Activated naive CD8-positive, alpha-beta T cell (primary cell): Measurements from ENCODE around the gene INTS2.
A peak's percentile ranks its signal among the peaks of the same experiment; 100 is the strongest.
"Not testable (repeated sequence)": the region's sequence is repeated elsewhere in the genome, so short reads cannot be mapped to it uniquely, and the experiment has no call there.

Experiments used
- H3K27ac Mint-ChIP-seq: one replicate; pipeline ENCODE4 v1.8.0; 2021; ENCODE audit warnings: mixed read lengths
- H3K27me3 Mint-ChIP-seq: one replicate; pipeline ENCODE4 v1.8.0; 2021; ENCODE audit warnings: mixed read lengths
- H3K36me3 Mint-ChIP-seq: one replicate; pipeline ENCODE4 v1.8.0; 2021; ENCODE audit warnings: mixed read lengths
- H3K4me1 Mint-ChIP-seq: one replicate; pipeline ENCODE4 v1.8.0; 2021; ENCODE audit warnings: low read depth, mixed read lengths
- H3K4me3 Mint-ChIP-seq: one replicate; pipeline ENCODE4 v1.8.0; 2021; ENCODE audit warnings: mild to moderate bottlenecking, mixed read lengths
- H3K9me3 Mint-ChIP-seq: one replicate; pipeline ENCODE4 v1.8.0; 2021; ENCODE audit warnings: low read depth, mixed read lengths

The INTS2 gene

GRCh38 chr17:61927208-61928100, at the start of gene INTS2:
Gene INTS2 (minus strand): TSS chr17:61927982. CDS start chr17:61926644, 1,338 bp downstream.
- peak within 1 kb of the TSS; percentile 98 for H3K4me3 Mint-ChIP-seq
- no peaks in the 10 kb centered on the region for H3K9me3 Mint-ChIP-seq
- H3K27me3 Mint-ChIP-seq: no peaks in the 10 kb centered on the region
- no peaks in the 10 kb centered on the region for H3K36me3 Mint-ChIP-seq
- H3K27ac Mint-ChIP-seq: peak within 1 kb of the TSS; percentile 97
- peaks cover 23% of the 10 kb centered on the region for H3K4me1 Mint-ChIP-seq

- peaks cover 15% of the 10 kb centered on the region for H3K4me1 Mint-ChIP-seq
- peaks cover 7% of the 10 kb centered on the region for H3K36me3 Mint-ChIP-seq
- H3K27me3 Mint-ChIP-seq: no peaks in the 10 kb centered on the region
- no peaks in the 10 kb centered on the region for H3K9me3 Mint-ChIP-seq
- peak overlapping the region; percentile 41 for H3K27ac Mint-ChIP-seq
- no peak overlapping the region for H3K4me3 Mint-ChIP-seq
Measured at GRCh38 chr17:61974115-61974514, 46.3 kb upstream of the INTS2 start.

- H3K36me3 Mint-ChIP-seq: peaks cover 10% of the 10 kb centered on the region
Measured at GRCh38 chr17:61972311-61972710, 44.5 kb upstream of the INTS2 start.

GRCh38 chr17:61970030-61970429, 42.2 kb upstream of the INTS2 start:
- Mint-ChIP-seq H3K9me3 (no peaks in the 10 kb centered on the region), H3K4me3 (no peak overlapping the region), H3K36me3 (peaks cover 8% of the 10 kb centered on the region), H3K27me3 (no peaks in the 10 kb centered on the region), H3K27ac (no peak overlapping the region), H3K4me1 (peaks cover 10% of the 10 kb centered on the region)

More at GRCh38 chr17:61972311-61972710, 44.5 kb upstream of the INTS2 start:
- peaks cover 14% of the 10 kb centered on the region for H3K4me1 Mint-ChIP-seq
- no peaks in the 10 kb centered on the region for H3K9me3 Mint-ChIP-seq
- H3K27ac Mint-ChIP-seq: no peak overlapping the region
- H3K27me3 Mint-ChIP-seq: no peaks in the 10 kb centered on the region
- no peak overlapping the region for H3K4me3 Mint-ChIP-seq

- Mint-ChIP-seq H3K27me3 (no peaks in the 10 kb centered on the region), H3K27ac (no peak overlapping the region), H3K4me1 (peaks cover 1% of the 10 kb centered on the region), H3K4me3 (no peak overlapping the region), H3K36me3 (peaks cover 3% of the 10 kb centered on the region), H3K9me3 (no peaks in the 10 kb centered on the region)
Measured at GRCh38 chr17:61968757-61969156, 41.0 kb upstream of the INTS2 start.

GRCh38 chr17:61967729-61968128, 39.9 kb upstream of the INTS2 start:
- no peak overlapping the region for H3K4me3 Mint-ChIP-seq
- peaks cover 3% of the 10 kb centered on the region for H3K36me3 Mint-ChIP-seq
- peak overlapping the region; percentile 16 for H3K27ac Mint-ChIP-seq
- no peaks in the 10 kb centered on the region for H3K9me3 Mint-ChIP-seq
- no peaks in the 10 kb centered on the region for H3K27me3 Mint-ChIP-seq
- H3K4me1 Mint-ChIP-seq: peaks cover 3% of the 10 kb centered on the region

GRCh38 chr17:61966191-61966590, 38.4 kb upstream of the INTS2 start:
- peaks cover 3% of the 10 kb centered on the region for H3K4me1 Mint-ChIP-seq
- H3K36me3 Mint-ChIP-seq: peaks cover 3% of the 10 kb centered on the region

GRCh38 chr17:61955619-61956018, 27.8 kb upstream of the INTS2 start:
- H3K9me3 Mint-ChIP-seq: no peaks in the 10 kb centered on the region
- H3K27me3 Mint-ChIP-seq: no peaks in the 10 kb centered on the region
- no peak overlapping the region for H3K27ac Mint-ChIP-seq
- H3K4me1 Mint-ChIP-seq: no peaks in the 10 kb centered on the region
- peaks cover 3% of the 10 kb centered on the region for H3K36me3 Mint-ChIP-seq
- no peak overlapping the region for H3K4me3 Mint-ChIP-seq

More at GRCh38 chr17:61966191-61966590, 38.4 kb upstream of the INTS2 start:
- no peaks in the 10 kb centered on the region for H3K9me3 Mint-ChIP-seq
- no peaks in the 10 kb centered on the region for H3K27me3 Mint-ChIP-seq
- H3K27ac Mint-ChIP-seq: no peak overlapping the region
- H3K4me3 Mint-ChIP-seq: no peak overlapping the region

- Mint-ChIP-seq H3K4me3 (no peak overlapping the region), H3K4me1 (no peaks in the 10 kb centered on the region), H3K27me3 (no peaks in the 10 kb centered on the region), H3K36me3 (no peaks in the 10 kb centered on the region), H3K27ac (no peak overlapping the region), H3K9me3 (no peaks in the 10 kb centered on the region)
Measured at GRCh38 chr17:61947367-61948078, 19.7 kb upstream of the INTS2 start.

GRCh38 chr17:61946359-61946758, 18.6 kb upstream of the INTS2 start:
- no peak overlapping the region for H3K4me3 Mint-ChIP-seq
- no peaks in the 10 kb centered on the region for H3K4me1 Mint-ChIP-seq
- H3K36me3 Mint-ChIP-seq: no peaks in the 10 kb centered on the region
- peak overlapping the region; percentile 10 for H3K27ac Mint-ChIP-seq
- no peaks in the 10 kb centered on the region for H3K27me3 Mint-ChIP-seq
- no peaks in the 10 kb centered on the region for H3K9me3 Mint-ChIP-seq

GRCh38 chr17:61943117-61943516, 15.3 kb upstream of the INTS2 start:
- Mint-ChIP-seq H3K27me3 (no peaks in the 10 kb centered on the region), H3K36me3 (no peaks in the 10 kb centered on the region), H3K4me1 (peaks cover 1% of the 10 kb centered on the region), H3K9me3 (no peaks in the 10 kb centered on the region), H3K27ac (no peak overlapping the region), H3K4me3 (no peak overlapping the region)

- no peak overlapping the region for H3K27ac Mint-ChIP-seq
- H3K36me3 Mint-ChIP-seq: no peaks in the 10 kb centered on the region
- no peaks in the 10 kb centered on the region for H3K9me3 Mint-ChIP-seq
- H3K27me3 Mint-ChIP-seq: no peaks in the 10 kb centered on the region
- H3K4me1 Mint-ChIP-seq: peaks cover 1% of the 10 kb centered on the region
- no peak overlapping the region for H3K4me3 Mint-ChIP-seq
Measured at GRCh38 chr17:61942085-61942484, 14.3 kb upstream of the INTS2 start.

GRCh38 chr17:61928101-61928436, 287 bp upstream of the INTS2 start:
- peak overlapping the region; percentile 97 for H3K27ac Mint-ChIP-seq
- H3K9me3 Mint-ChIP-seq: no peaks in the 10 kb centered on the region
- H3K4me3 Mint-ChIP-seq: peak overlapping the region; percentile 98
- no peaks in the 10 kb centered on the region for H3K27me3 Mint-ChIP-seq
- peaks cover 23% of the 10 kb centered on the region for H3K4me1 Mint-ChIP-seq
- H3K36me3 Mint-ChIP-seq: no peaks in the 10 kb centered on the region

- Mint-ChIP-seq H3K27ac (peak overlapping the region; percentile 97), H3K36me3 (no peaks in the 10 kb centered on the region), H3K27me3 (no peaks in the 10 kb centered on the region), H3K4me1 (peaks cover 23% of the 10 kb centered on the region), H3K9me3 (no peaks in the 10 kb centered on the region), H3K4me3 (peak overlapping the region; percentile 98)
Measured at GRCh38 chr17:61926826-61927207, 965 bp downstream of the INTS2 start.

- H3K27me3 Mint-ChIP-seq, H3K4me1 Mint-ChIP-seq, H3K9me3 Mint-ChIP-seq, H3K4me3 Mint-ChIP-seq, H3K27ac Mint-ChIP-seq: not testable (repeated sequence)
- H3K36me3 Mint-ChIP-seq: peaks cover 14% of the 10 kb centered on the region
Measured at GRCh38 chr17:61915162-61915561, 12.6 kb downstream of the INTS2 start.
